BE2C (cell line): ENCODE results near the gene ANKRA2.

Experiments used
- DNase-seq: peaks from one replicate; pipeline ENCODE4 v3.0.0-alpha.2; 2020
- H3K27me3 ChIP-seq: fragments of 250-450 bp; sonication (Bioruptor Pico); 2 replicates; pipeline ENCODE4 v1.5.1; 2020; ENCODE audit warnings: mild to moderate bottlenecking
- H3K36me3 ChIP-seq: fragments of 250-450 bp; sonication (Bioruptor Pico); 2 replicates; pipeline ENCODE4 v1.5.1; 2020; ENCODE audit warnings: mild to moderate bottlenecking
- H3K4me1 ChIP-seq: fragments of 250-450 bp; sonication (Bioruptor Pico); 2 replicates; pipeline ENCODE4 v1.5.1; 2020
- H3K4me3 ChIP-seq: 2 replicates; pipeline ENCODE4 v1.5.1; 2011; ENCODE audit warnings: low read depth, low read length
- H3K9me3 ChIP-seq: fragments of 250-450 bp; sonication (Bioruptor Pico); 2 replicates; pipeline ENCODE4 v1.5.1; 2020
- CTCF ChIP-seq: IDR thresholded peaks from 2 replicates; pipeline ENCODE4 v1.5.1; 2012; ENCODE audit warnings: mild to moderate bottlenecking, low read depth, low read length

The ANKRA2 gene

GRCh38 chr5:73544429-73545402 is 20.7 kb downstream of the ANKRA2 start:
- TF ChIP-seq CTCF, result no peak
- H3K9me3 ChIP-seq, result no peaks in the 10 kb centered on the region
- no peaks in the 10 kb centered on the region for H3K4me1 ChIP-seq
- DNase-seq, result no peak
- no peaks in the 10 kb centered on the region for H3K27me3 ChIP-seq
- no peaks in the 10 kb centered on the region for H3K36me3 ChIP-seq
- H3K4me3 ChIP-seq, result no peak overlapping the region

- no peak for TF ChIP-seq CTCF
- Histone ChIP-seq H3K27me3 (no peaks in the 10 kb centered on the region), H3K4me1 (no peaks in the 10 kb centered on the region), H3K4me3 (no peak overlapping the region), H3K36me3 (no peaks in the 10 kb centered on the region), H3K9me3 (no peaks in the 10 kb centered on the region)
- no peak for DNase-seq
Observed at GRCh38 chr5:73542020-73542419, 23.4 kb downstream of the ANKRA2 start.

DNA sequence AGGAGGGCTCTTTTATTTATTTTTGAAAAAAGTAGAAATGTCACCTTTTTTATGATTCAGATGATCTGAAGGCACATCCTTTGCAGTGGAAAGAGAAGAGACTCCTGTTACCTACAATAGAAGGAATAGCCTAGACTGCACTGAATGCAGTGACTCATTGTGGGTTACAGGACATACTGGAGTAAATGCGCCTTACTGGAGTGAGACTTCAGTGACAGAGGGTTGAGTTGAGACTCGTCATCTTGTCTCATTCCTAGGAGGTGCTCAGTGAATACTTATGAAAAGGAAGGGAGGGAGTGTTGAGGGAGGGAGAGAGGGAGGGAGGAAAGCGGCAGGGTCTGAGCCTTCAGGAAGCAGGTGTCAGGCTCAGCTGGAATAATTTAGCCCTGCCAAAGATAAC is 25.2 kb downstream of the ANKRA2 start:
- no peaks in the 10 kb centered on the region for H3K4me1 ChIP-seq
- no peaks in the 10 kb centered on the region for H3K36me3 ChIP-seq
- H3K27me3 ChIP-seq, result no peaks in the 10 kb centered on the region
- H3K4me3 ChIP-seq, result no peak overlapping the region
- TF ChIP-seq CTCF, result no peak
- DNase-seq, result no peak
- no peaks in the 10 kb centered on the region for H3K9me3 ChIP-seq

DNA sequence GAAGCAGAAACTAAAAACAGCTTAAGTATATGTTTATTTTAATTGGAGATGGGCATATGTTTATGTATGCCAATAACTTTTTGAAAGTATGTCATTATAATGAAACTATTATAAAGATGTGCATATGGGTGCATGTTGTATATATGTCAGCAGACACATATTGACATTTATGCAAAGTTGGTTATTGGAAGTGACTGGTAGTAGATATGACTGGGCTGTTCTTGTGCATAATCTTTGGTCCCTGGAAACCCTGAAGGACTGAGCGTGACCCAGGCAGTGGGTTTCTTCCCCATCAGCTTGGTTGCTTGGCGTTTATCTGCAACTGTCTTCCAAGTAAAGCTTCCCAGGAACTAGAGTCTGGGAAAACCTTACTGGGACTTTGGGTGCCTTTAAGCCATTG is 25.7 kb downstream of the ANKRA2 start:
- no peak for DNase-seq
- Histone ChIP-seq H3K36me3 (no peaks in the 10 kb centered on the region), H3K27me3 (no peaks in the 10 kb centered on the region), H3K4me3 (no peak overlapping the region), H3K4me1 (no peaks in the 10 kb centered on the region), H3K9me3 (no peaks in the 10 kb centered on the region)
- TF ChIP-seq CTCF, result no peak

GRCh38 chr5:73534971-73535370 is 30.5 kb downstream of the ANKRA2 start:
- Histone ChIP-seq H3K36me3 (no peaks in the 10 kb centered on the region), H3K4me3 (no peak overlapping the region), H3K4me1 (no peaks in the 10 kb centered on the region), H3K27me3 (no peaks in the 10 kb centered on the region; the same call in none of the 2 replicates), H3K9me3 (no peaks in the 10 kb centered on the region)
- DNase-seq, result no peak
- TF ChIP-seq CTCF, result no peak

GRCh38 chr5:73534011-73534644 is 31.3 kb downstream of the ANKRA2 start:
- Histone ChIP-seq H3K4me1 (no peaks in the 10 kb centered on the region), H3K9me3 (no peaks in the 10 kb centered on the region), H3K4me3 (no peak overlapping the region), H3K36me3 (no peaks in the 10 kb centered on the region), H3K27me3 (no peaks in the 10 kb centered on the region; the same call in none of the 2 replicates)
- no peak for DNase-seq
- no peak for TF ChIP-seq CTCF
